ENCODE data around the gene PRH1. TPM values are rescaled to one million over a fixed set of nuclear protein-coding genes. Genes with fewer than 3 reads are reported as not detected.
A peak's percentile ranks its signal among the peaks of the same experiment; 100 is the strongest.

PRH1 gene
- total RNA-seq, 1 donor from 2014 or later: 5.6 TPM

DNA sequence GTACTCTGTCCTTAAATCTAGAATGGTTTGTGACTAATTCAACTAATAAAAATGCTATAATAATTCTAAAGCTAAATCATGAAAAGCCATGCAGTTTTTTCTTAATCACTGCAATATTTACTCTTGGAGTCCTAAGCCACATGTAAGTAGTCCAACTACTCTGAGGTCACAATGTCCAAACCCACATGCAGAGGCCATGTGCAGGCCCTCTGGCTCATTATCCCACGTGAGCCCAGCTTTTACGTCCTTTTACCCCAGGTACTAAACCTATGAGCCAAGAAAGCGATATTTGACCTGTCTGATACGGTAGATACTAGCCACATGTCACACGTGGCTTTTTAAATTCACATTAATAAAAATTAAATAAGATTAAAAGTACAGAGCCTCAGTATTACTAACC, 12.8 kb upstream of the PRH1 start:
- Histone ChIP-seq H3K4me3 (no peak overlapping the region), H3K36me3 (no peaks in the 10 kb centered on the region), H3K4me1 (no peaks in the 10 kb centered on the region), H3K27me3 (ENCODE audit: low read depth) (no peaks in the 10 kb centered on the region), H3K9me3 (replicated peaks) (peaks cover under 1% of the 10 kb centered on the region), H3K27ac (replicated peaks) (no peak overlapping the region)
- DNase-seq: no peak
- intact Hi-C loops (cut with micrococcal nuclease): no loop called here
- TF ChIP-seq CTCF (IDR thresholded peaks at IDR 0.05; ENCODE audit: borderline replicate concordance): no peak

DNA sequence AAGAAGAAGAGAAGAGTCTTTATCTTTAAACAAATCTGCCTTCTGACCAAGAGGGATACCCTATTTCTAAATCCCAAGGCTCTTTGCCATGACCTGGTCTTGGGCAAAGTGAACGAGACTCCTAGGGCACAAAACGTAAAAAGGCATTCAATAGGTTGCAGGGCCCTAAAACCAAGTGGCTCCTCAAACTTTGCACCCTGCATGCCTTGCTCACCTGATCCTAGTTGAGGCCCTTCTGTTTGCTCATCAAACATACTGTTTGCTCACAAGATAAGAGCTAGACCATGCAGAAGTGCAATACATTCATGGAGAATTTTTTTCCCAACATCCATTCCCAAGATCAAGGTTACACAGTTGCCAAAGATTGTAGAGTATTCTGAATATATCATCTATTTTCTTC, 7.9 kb upstream of the PRH1 start:
- intact Hi-C loops (cut with micrococcal nuclease): no loop called here
- Histone ChIP-seq H3K4me3 (no peak overlapping the region), H3K36me3 (no peaks in the 10 kb centered on the region), H3K4me1 (no peaks in the 10 kb centered on the region), H3K9me3 (replicated peaks) (no peaks in the 10 kb centered on the region), H3K27me3 (ENCODE audit: low read depth) (no peaks in the 10 kb centered on the region), H3K27ac (replicated peaks) (no peak overlapping the region)
- no peak for TF ChIP-seq CTCF (IDR thresholded peaks at IDR 0.05; ENCODE audit: borderline replicate concordance)
- DNase-seq: no peak

- DNase-seq: no peak
- Histone ChIP-seq H3K27ac (replicated peaks) (no peak overlapping the region), H3K4me3 (no peak overlapping the region), H3K4me1 (peaks cover 9% of the 10 kb centered on the region), H3K27me3 (ENCODE audit: low read depth) (no peaks in the 10 kb centered on the region), H3K9me3 (replicated peaks) (no peaks in the 10 kb centered on the region), H3K36me3 (no peaks in the 10 kb centered on the region)
- intact Hi-C loops (cut with micrococcal nuclease): no loop called here
- TF ChIP-seq CTCF (IDR thresholded peaks at IDR 0.05; ENCODE audit: borderline replicate concordance): no peak
These were observed 5.2 kb upstream of the PRH1 start for GRCh38 chr12:10889226-10889625.

DNA sequence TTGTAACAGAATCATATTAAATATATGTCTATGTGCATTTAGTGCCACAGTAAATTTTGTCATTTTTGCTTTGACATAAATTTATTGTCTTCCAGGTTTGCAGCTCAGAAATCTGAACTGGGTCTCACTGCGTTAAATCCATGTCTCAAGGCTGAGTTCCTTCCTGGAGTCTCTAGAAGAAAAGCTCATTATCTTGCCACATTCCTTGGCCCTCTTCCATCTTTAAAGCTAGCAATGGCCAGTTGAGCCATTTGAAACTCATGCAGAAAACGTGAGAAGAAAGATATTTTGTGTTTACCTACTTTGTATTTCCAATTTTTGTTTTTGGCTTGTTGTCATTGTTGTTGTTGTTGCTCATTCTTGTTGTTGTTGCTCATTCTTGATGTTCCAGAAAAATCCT, 10.7 kb downstream of the PRH1 start:
- DNase-seq: no peak
- Histone ChIP-seq H3K27me3 (ENCODE audit: low read depth) (no peaks in the 10 kb centered on the region), H3K4me3 (no peak overlapping the region), H3K9me3 (replicated peaks) (peaks cover 13% of the 10 kb centered on the region), H3K36me3 (peaks cover 19% of the 10 kb centered on the region), H3K27ac (replicated peaks) (no peak overlapping the region), H3K4me1 (peaks cover 6% of the 10 kb centered on the region)
- intact Hi-C loops (cut with micrococcal nuclease): no loop called here
- TF ChIP-seq CTCF (IDR thresholded peaks at IDR 0.05; ENCODE audit: borderline replicate concordance): no peak

DNA sequence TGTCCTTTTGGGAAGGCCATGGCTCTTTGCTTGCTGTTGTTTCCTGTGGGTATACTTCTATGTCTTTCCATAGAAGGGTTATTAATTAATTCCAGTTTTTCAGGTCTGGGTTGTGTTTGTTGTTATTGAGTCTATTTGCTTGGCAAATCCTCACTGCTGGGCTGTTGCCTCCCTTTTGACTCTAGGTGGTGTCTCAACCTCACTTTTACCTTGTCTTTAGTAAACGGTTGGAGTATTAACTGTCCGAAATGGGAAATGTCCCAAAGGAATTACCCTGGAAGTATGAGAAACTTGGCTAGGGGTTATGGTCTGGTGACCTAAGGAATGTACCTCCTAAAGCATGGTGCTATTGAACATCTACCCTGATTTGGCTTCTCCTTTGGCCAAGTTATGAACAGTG, 16.7 kb downstream of the PRH1 start:
- Histone ChIP-seq H3K27ac (replicated peaks) (no peak overlapping the region), H3K4me1 (peaks cover 6% of the 10 kb centered on the region), H3K9me3 (replicated peaks) (peaks cover 15% of the 10 kb centered on the region), H3K27me3 (ENCODE audit: low read depth) (no peaks in the 10 kb centered on the region), H3K4me3 (no peak overlapping the region), H3K36me3 (peaks cover 5% of the 10 kb centered on the region)
- intact Hi-C loops (cut with micrococcal nuclease): no loop called here
- peak; percentile 40 for TF ChIP-seq CTCF (IDR thresholded peaks at IDR 0.05; ENCODE audit: borderline replicate concordance)
- no peak for DNase-seq
